Kidney (tissue), 14 donors: ENCODE results near the gene ASTN2. TPM values are rescaled to one million over a fixed set of nuclear protein-coding genes. Genes with fewer than 3 reads are reported as not detected.
A peak's percentile ranks its signal among the peaks of the same experiment; 100 is the strongest.

Source experiments
- DNase-seq, 5 donors: peaks; one replicate each; pipeline ENCODE4 v3.0.0-alpha.2; 2013 to 2020
- FAIRE-seq: peaks from 2 replicates; lab custom pipeline; 2012; peaks lifted over from hg19 to GRCh38; lab: Jason Lieb, UNC
- H3K27ac ChIP-seq, 2 donors: one replicate each; pipeline ENCODE4 v1.7.0; 2013; ENCODE audit warnings: low read depth in 2 of 2, low read length in 2 of 2, inconsistent platforms in 1 of 2
- H3K27me3 ChIP-seq: one replicate; pipeline ENCODE4 v1.7.1; 2013; ENCODE audit warnings: low read length, inconsistent platforms; ENCODE audit not compliant: control insufficient read depth, insufficient read depth
- H3K36me3 ChIP-seq, 3 donors: one replicate each; pipeline versions ENCODE4 v1.7.0 to v1.7.1; 2013; ENCODE audit warnings: low read length in 3 of 3, control low read depth in 1 of 3, inconsistent platforms in 1 of 3; ENCODE audit not compliant: insufficient read depth in 3 of 3, control insufficient read depth in 2 of 3
- H3K4me1 ChIP-seq, 3 donors: one replicate each; pipeline versions ENCODE4 v1.7.0 to v1.7.1; 2013; ENCODE audit warnings: low read length in 3 of 3, inconsistent platforms in 1 of 3, low read depth in 1 of 3; ENCODE audit not compliant: control insufficient read depth in 2 of 3, insufficient read depth in 2 of 3
- H3K4me3 ChIP-seq, 3 donors: one replicate each; pipeline versions ENCODE4 v1.7.0 to v1.8.1; 2013; ENCODE audit warnings: low read length in 3 of 3, control low read depth in 1 of 3, inconsistent platforms in 1 of 3
- H3K9ac ChIP-seq, 3 donors: one replicate each; pipeline versions ENCODE4 v1.7.0 to v1.7.1; 2013; ENCODE audit warnings: low read length in 3 of 3, control low read depth in 1 of 3, inconsistent platforms in 1 of 3
- H3K9me3 ChIP-seq, 3 donors: one replicate each; pipeline versions ENCODE4 v1.7.0 to v1.7.1; 2013; ENCODE audit warnings: low read length in 3 of 3, control low read depth in 1 of 3, inconsistent platforms in 1 of 3; ENCODE audit not compliant: control insufficient read depth in 2 of 3, insufficient read depth in 1 of 3
- intact Hi-C: fragments of 100-400 bp; cut with DNase I; formaldehyde crosslinking; loops from one replicate; pipeline ENCODE4 v1.11.1; 2022
- polyA plus RNA-seq: library from polyadenylated mRNA; stranded (reverse); fragments of 350-450 nt; fragmentation: Illumina TruSeq; extraction: RNeasy Lipid Tissue Mini Kit (QIAGEN cat#74804); gene quantifications from one replicate; pipeline ENCODE4 v1.2.3, GENCODE V29; 2014; ENCODE audit warnings: low read depth, low replicate concordance; ENCODE audit not compliant: insufficient read depth
- total RNA-seq: library from RNA; stranded (reverse); fragmentation: NEBNext Ultra II Directional; extraction: Animal tissue kit (Norgen Biotek cat#: 25700); gene quantifications from one replicate; pipeline ENCODE4 v1.2.1, GENCODE V29; 2021
- TF ChIP-seq, protein P1 (sequence below): IDR thresholded peaks from 3 replicates; pipeline ENCODE4 v1.5.1; 2012; ENCODE audit warnings: mild to moderate bottlenecking, moderate library complexity, borderline replicate concordance; ENCODE audit not compliant: insufficient read depth; ENCODE audit errors: extremely low read depth
- donor health status: control.
- donor health status: control.
- donor health status: control.
- donor health status: control.
- donor health status: control.
- donor health status: DM: yes; HTN: yes; CAD: no.
- donor health status: Normal renal cell carcinoma (clear cell type).

The ASTN2 gene
- total and polyA plus RNA-seq, 2 donors from 2014 or later: 7.6 to 11.5 TPM

DNA sequence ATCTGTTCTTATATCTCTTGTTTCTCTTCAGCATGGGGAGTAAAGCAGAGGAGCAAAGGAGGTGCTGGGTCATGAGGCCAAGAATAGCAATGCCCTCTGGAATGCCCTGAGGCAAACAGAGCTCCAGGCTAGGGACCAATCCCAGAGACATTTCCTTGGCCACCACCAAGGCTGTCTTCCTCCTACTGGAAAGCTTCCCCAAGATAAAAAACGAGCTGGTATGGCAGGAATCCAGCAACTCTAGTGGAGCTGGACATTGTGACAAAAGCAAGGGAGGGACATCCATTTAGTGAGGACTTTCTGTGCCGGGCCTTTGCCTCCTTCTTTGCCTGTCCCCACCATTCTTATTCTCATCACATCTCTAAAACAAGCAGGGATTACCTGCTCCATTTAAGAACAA, 161.6 kb downstream of the ASTN2 start:
- DNase-seq (no peak), FAIRE-seq (no peak)
- intact Hi-C loops: no loop called here
- H3K4me1 ChIP-seq: no peaks in the 10 kb centered on the region
- no peaks in the 10 kb centered on the region for H3K36me3 ChIP-seq
- TF ChIP-seq, protein P1, sequence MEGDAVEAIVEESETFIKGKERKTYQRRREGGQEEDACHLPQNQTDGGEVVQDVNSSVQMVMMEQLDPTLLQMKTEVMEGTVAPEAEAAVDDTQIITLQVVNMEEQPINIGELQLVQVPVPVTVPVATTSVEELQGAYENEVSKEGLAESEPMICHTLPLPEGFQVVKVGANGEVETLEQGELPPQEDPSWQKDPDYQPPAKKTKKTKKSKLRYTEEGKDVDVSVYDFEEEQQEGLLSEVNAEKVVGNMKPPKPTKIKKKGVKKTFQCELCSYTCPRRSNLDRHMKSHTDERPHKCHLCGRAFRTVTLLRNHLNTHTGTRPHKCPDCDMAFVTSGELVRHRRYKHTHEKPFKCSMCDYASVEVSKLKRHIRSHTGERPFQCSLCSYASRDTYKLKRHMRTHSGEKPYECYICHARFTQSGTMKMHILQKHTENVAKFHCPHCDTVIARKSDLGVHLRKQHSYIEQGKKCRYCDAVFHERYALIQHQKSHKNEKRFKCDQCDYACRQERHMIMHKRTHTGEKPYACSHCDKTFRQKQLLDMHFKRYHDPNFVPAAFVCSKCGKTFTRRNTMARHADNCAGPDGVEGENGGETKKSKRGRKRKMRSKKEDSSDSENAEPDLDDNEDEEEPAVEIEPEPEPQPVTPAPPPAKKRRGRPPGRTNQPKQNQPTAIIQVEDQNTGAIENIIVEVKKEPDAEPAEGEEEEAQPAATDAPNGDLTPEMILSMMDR: no peak
- no peaks in the 10 kb centered on the region for H3K27me3 ChIP-seq
- no peak overlapping the region for H3K4me3 ChIP-seq
- no peak overlapping the region for H3K9ac ChIP-seq
- H3K27ac ChIP-seq: no peak overlapping the region
- no peaks in the 10 kb centered on the region for H3K9me3 ChIP-seq

DNA sequence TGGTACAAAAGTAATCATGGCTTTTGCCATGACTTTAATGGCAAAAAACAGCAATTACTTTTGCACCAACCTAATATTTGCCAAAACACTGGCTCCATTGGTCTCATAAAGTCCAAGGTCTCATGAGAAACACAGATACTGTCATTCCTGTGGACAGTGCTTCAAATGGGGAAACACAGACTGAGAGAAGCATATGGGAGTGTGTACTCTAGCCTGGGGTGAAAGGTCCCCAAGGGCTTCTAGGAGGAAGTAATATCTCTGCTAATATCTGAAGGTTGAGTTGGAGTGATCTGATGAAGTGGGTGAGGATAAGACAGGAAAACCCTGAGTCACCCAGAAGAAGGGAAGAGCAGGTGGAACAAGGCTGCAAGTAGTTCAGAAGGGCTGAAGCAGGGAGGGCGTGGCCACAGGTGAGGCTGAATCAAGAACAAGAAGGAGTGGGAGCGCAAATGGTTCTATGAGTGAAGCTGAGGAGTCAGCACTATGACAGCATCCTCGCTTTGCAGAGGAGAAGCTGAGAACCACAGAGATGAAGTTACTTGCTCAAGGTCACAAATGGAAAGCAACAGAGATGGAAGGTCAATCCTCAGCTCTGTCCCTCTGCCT, 164.1 kb downstream of the ASTN2 start:
- Histone ChIP-seq H3K27me3 (no peaks in the 10 kb centered on the region), H3K36me3 (no peaks in the 10 kb centered on the region), H3K9ac (no peak overlapping the region), H3K4me3 (no peak overlapping the region), H3K4me1 (no peaks in the 10 kb centered on the region), H3K27ac (no peak overlapping the region), H3K9me3 (no peaks in the 10 kb centered on the region)
- FAIRE-seq: no peak
- intact Hi-C loops: no loop called here
- TF ChIP-seq, protein P1: no peak
- no peak for DNase-seq

DNA sequence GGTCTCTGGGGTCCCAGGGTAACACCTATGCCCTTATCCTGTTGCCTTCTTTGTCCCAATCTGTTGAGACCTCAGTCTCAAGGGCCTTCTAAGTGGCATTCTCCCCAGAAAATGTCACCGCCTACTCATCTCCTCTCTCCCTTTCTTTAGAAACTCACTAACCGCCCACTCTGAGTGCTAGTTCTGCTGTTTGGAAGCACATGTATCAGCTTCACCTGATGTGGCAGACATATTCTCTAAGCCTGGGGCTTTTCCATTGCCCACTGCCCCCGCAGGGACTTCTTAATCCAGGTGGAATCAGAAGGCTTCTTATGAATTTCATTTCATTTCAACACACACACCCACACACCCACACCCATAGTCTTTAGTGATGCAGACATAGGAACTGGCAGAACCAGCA, 165.1 kb downstream of the ASTN2 start:
- H3K9ac ChIP-seq: no peak overlapping the region
- H3K9me3 ChIP-seq: no peaks in the 10 kb centered on the region
- DNase-seq (no peak), FAIRE-seq (no peak)
- H3K36me3 ChIP-seq: no peaks in the 10 kb centered on the region
- no peaks in the 10 kb centered on the region for H3K27me3 ChIP-seq
- H3K27ac ChIP-seq: no peak overlapping the region
- no peaks in the 10 kb centered on the region for H3K4me1 ChIP-seq
- intact Hi-C loops: no loop called here
- TF ChIP-seq, protein P1: no peak
- no peak overlapping the region for H3K4me3 ChIP-seq

DNA sequence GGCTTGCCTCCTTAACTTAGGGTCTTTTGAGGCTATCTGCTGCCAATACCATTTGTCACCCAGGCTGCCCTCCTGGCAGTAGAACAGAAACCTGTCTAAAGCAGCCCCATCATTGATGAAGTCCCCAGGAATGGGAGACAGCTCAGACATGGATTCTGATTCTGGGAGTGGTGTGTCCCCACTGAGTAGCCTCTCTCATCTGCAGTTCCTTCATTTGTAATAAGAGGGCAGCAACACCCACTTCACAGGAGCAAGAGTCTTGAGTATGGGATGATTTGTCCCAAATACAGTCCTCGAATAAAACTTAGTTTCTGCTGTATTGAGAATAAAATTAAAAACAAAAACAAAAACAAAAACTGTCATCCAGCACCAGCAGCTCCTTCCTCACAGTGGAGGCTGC, 167.6 kb downstream of the ASTN2 start:
- no peaks in the 10 kb centered on the region for H3K9me3 ChIP-seq
- H3K36me3 ChIP-seq: no peaks in the 10 kb centered on the region
- H3K9ac ChIP-seq: no peak overlapping the region
- FAIRE-seq: no peak
- no peak overlapping the region for H3K4me3 ChIP-seq
- no peaks in the 10 kb centered on the region for H3K27me3 ChIP-seq
- intact Hi-C loops: no loop called here
- no peak overlapping the region for H3K27ac ChIP-seq
- H3K4me1 ChIP-seq: no peaks in the 10 kb centered on the region
- TF ChIP-seq, protein P1: peak; percentile 6
- peak in 2 of 5 donors; percentile 14 to 52 for DNase-seq
